Stomach (tissue), 4 donors: ENCODE measurements around the gene FAM9C.

Source experiments
- EP300 ChIP-seq: sonication (generic); formaldehyde crosslinking; IDR thresholded peaks from one replicate; pipeline ENCODE4 v1.6.1; 2017; ENCODE audit warnings: antibody characterized with exemption
- POLR2A ChIP-seq, 4 donors: fragments of 450-650 bp; IDR thresholded peaks; one replicate each; pipeline ENCODE4 v1.6.1; 2016; ENCODE audit warnings: antibody characterized with exemption in 4 of 4, control low read depth in 2 of 4, mild to moderate bottlenecking in 1 of 4, moderate library complexity in 1 of 4
- POLR2AphosphoS5 ChIP-seq, 3 donors: sonication (generic); formaldehyde crosslinking; IDR thresholded peaks; one replicate each; pipeline ENCODE4 v1.6.1; 2016; ENCODE audit warnings: antibody characterized with exemption in 3 of 3
- TF ChIP-seq, protein P1 (sequence below), 7 experiments: fragments of 450-650 bp in 4 of 7; fragments of 200-600 bp in 3 of 7; sonication (generic) in 3 of 7; IDR thresholded peaks; one replicate each; pipeline ENCODE4 v1.5.1; 2016 to 2019; ENCODE audit warnings: antibody characterized with exemption in 7 of 7, control low read depth in 2 of 7, mild to moderate bottlenecking in 1 of 7

- TF ChIP-seq, protein P1, sequence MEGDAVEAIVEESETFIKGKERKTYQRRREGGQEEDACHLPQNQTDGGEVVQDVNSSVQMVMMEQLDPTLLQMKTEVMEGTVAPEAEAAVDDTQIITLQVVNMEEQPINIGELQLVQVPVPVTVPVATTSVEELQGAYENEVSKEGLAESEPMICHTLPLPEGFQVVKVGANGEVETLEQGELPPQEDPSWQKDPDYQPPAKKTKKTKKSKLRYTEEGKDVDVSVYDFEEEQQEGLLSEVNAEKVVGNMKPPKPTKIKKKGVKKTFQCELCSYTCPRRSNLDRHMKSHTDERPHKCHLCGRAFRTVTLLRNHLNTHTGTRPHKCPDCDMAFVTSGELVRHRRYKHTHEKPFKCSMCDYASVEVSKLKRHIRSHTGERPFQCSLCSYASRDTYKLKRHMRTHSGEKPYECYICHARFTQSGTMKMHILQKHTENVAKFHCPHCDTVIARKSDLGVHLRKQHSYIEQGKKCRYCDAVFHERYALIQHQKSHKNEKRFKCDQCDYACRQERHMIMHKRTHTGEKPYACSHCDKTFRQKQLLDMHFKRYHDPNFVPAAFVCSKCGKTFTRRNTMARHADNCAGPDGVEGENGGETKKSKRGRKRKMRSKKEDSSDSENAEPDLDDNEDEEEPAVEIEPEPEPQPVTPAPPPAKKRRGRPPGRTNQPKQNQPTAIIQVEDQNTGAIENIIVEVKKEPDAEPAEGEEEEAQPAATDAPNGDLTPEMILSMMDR (IDR thresholded peaks at IDR 0.05): no peak
- TF ChIP-seq POLR2A (IDR thresholded peaks at IDR 0.05) (no peak), POLR2AphosphoS5 (IDR thresholded peaks at IDR 0.05) (no peak), EP300 (no peak)
Measured at GRCh38 chrX:12992544-12993118, 51.8 kb downstream of the FAM9C start.
